Measurements from ENCODE around the gene G2E3.
A peak's percentile ranks its signal among the peaks of the same experiment; 100 is the strongest.

The G2E3 gene

GRCh38 chr14:30607156-30607780 lies 48.3 kb downstream of the G2E3 start:
- TF ChIP-seq CTCF (IDR thresholded peaks at IDR 0.05; ENCODE audit: low read depth, low read length) = no peak
- H3K4me3 ChIP-seq (ENCODE audit: low read depth, low read length) = no peak overlapping the region

GRCh38 chr14:30608533-30609006 lies 49.6 kb downstream of the G2E3 start:
- no peak for TF ChIP-seq CTCF (IDR thresholded peaks at IDR 0.05; ENCODE audit: low read depth, low read length)
- no peak overlapping the region for H3K4me3 ChIP-seq (ENCODE audit: low read depth, low read length)

DNA sequence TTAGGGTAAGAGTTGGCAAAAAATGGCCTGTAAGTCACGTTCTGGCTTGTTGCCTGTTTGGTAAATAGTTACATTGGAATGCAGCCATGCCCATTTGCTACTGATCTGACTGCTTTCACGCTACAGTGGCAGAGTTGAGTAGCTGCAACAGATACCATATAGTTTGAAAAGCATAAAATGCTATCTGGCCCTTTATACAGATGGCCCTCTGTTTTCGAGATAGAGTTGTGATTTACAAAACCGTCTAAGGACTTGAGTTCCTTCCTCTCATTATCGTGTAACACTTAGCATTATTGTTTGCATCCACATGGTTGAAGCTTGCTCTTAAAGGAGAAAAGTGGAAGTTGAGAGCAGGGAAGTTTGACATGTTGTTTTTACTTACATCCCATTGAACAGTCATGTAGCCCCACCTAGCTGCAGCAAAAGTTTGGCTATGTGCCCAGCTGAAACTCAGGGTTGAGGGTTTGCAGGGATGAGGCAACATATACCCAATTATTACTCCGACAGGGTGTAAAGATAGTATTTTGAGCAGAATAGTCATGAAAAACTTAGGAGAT lies 51.9 kb downstream of the G2E3 start:
- TF ChIP-seq CTCF (IDR thresholded peaks at IDR 0.05; ENCODE audit: low read depth, low read length) = no peak
- no peak overlapping the region for H3K4me3 ChIP-seq (ENCODE audit: low read depth, low read length)

DNA sequence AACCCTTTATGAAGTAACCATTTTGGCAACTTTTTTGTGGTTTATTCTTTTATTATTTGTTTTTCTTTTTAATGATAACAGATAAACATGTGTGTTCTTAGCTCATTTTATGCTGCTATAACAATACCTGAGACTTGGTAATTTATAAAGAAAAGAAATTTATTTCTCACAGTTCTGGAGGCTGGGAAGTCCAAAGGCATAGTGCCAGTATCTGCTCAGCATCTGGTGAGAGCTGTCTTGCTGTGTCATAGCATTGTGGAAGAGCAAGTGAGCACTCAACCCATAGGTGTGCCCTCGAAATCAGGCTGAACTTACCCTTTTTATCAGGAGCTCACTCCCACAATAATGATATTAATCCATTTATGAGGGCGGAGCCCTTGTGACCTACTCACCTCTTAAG lies 55.2 kb downstream of the G2E3 start:
- no peak for TF ChIP-seq CTCF (IDR thresholded peaks at IDR 0.05; ENCODE audit: low read depth, low read length)
- H3K4me3 ChIP-seq (ENCODE audit: low read depth, low read length) = no peak overlapping the region

DNA sequence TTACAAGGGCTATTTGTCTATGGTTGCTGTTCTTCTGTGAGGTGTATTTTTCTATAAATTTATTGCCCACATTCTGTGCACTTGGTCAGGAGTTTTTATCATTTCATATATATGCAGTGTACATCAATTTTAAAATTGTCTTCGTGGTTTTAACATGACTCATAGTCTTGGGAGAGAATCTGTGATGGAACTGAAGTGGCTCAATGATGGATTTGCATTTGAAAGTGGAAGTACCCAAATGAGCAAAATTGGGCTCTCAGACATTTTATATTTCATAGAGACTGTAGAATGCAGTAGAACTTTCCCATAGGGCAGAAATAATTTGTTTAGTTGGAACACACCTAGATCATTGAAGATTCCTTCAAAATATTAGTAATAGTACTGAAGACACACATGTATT lies 61.2 kb downstream of the G2E3 start:
- H3K4me3 ChIP-seq (ENCODE audit: low read depth, low read length) = no peak overlapping the region

GRCh38 chr14:30621354-30621939 lies 62.5 kb downstream of the G2E3 start:
- peak overlapping the region; percentile 98 for H3K4me3 ChIP-seq (ENCODE audit: low read depth, low read length)
- no peak for TF ChIP-seq CTCF (IDR thresholded peaks at IDR 0.05; ENCODE audit: low read depth, low read length)

More for the DNA sequence above, 61.2 kb downstream of the G2E3 start:
- TF ChIP-seq CTCF (IDR thresholded peaks at IDR 0.05; ENCODE audit: low read depth, low read length) = no peak
